SU-DHL-6 (cell line): ENCODE measurements around the gene NGB.

Source experiments
- H2AFZ ChIP-seq: fragments of 200-600 bp; sonication (generic); 2 replicates; pipeline ENCODE4 v1.6.1; 2014; ENCODE audit warnings: low read depth, mild to moderate bottlenecking, moderate library complexity, mixed read lengths, antibody characterized with exemption, low read length; ENCODE audit not compliant: severe bottlenecking
- H3F3A ChIP-seq: fragments of 200-600 bp; shearing (Covaris generic); 2 replicates; pipeline ENCODE4 v1.6.0; 2016; ENCODE audit warnings: antibody characterized with exemption, mild to moderate bottlenecking; ENCODE audit not compliant: insufficient read depth
- H3K27ac ChIP-seq: fragments of 200-600 bp; sonication (generic); 2 replicates; pipeline ENCODE4 v1.5.1; 2016; ENCODE audit warnings: low read depth, mild to moderate bottlenecking, low read length, moderate library complexity, mixed read lengths
- H3K27me3 ChIP-seq: fragments of 200-600 bp; sonication (generic), shearing (Covaris generic); 2 replicates; pipeline ENCODE4 v1.6.0; 2014; ENCODE audit warnings: mild to moderate bottlenecking, low read length
- H3K36me3 ChIP-seq: fragments of 200-600 bp; sonication (generic); 2 replicates; pipeline ENCODE4 v1.6.1; 2014; ENCODE audit warnings: mild to moderate bottlenecking, low read length, mixed read lengths
- H3K4me2 ChIP-seq: fragments of 300-600, 200-600 bp; shearing (Covaris generic), sonication (generic); 2 replicates; pipeline ENCODE4 v1.6.0; 2014; ENCODE audit warnings: low read length, low read depth, mild to moderate bottlenecking; ENCODE audit not compliant: poor library complexity, severe bottlenecking
- H3K4me3 ChIP-seq: fragments of 200-600 bp; sonication (generic); 2 replicates; pipeline ENCODE4 v1.5.1; 2014; ENCODE audit warnings: antibody characterized with exemption, low read length, mild to moderate bottlenecking, mixed read lengths; ENCODE audit not compliant: insufficient read depth, poor library complexity, severe bottlenecking
- H3K79me2 ChIP-seq: fragments of 200-600 bp; sonication (generic); 2 replicates; pipeline ENCODE4 v1.6.1; 2014; ENCODE audit warnings: mild to moderate bottlenecking, low read length, moderate library complexity; ENCODE audit not compliant: insufficient read depth
- H3K9ac ChIP-seq: fragments of 200-600 bp; sonication (generic); 2 replicates; pipeline ENCODE4 v1.7.0; 2014; ENCODE audit warnings: mild to moderate bottlenecking, low read length
- H3K9me2 ChIP-seq: fragments of 200-600 bp; sonication (generic); replicated peaks from 2 replicates; pipeline ENCODE4 v1.6.1; 2014; ENCODE audit warnings: low read length; ENCODE audit not compliant: insufficient read depth
- H3K9me3 ChIP-seq: fragments of 200-600 bp; sonication (generic); 2 replicates; pipeline ENCODE4 v1.6.1; 2014; ENCODE audit warnings: low read length, mixed read lengths; ENCODE audit not compliant: insufficient read depth
- H4K20me1 ChIP-seq: fragments of 200-600 bp; sonication (generic); 2 replicates; pipeline ENCODE4 v1.6.1; 2014; ENCODE audit warnings: low read depth, mild to moderate bottlenecking, antibody characterized with exemption, low read length, moderate library complexity, mixed read lengths
- CTCF ChIP-seq: fragments of 200-600 bp; sonication (generic); IDR thresholded peaks from one replicate; pipeline ENCODE4 v1.5.1; 2017; ENCODE audit warnings: antibody characterized with exemption, mild to moderate bottlenecking, low read length, moderate library complexity; ENCODE audit not compliant: insufficient read depth, poor library complexity, severe bottlenecking
- EZH2phosphoT487 ChIP-seq: fragments of 200-600 bp; sonication (generic), shearing (Covaris generic); conservative IDR thresholded peaks from 2 replicates; pipeline ENCODE4 v1.6.1; 2018; ENCODE audit warnings: mild to moderate bottlenecking, antibody characterized with exemption, low read length, moderate library complexity, mixed read lengths

Gene NGB

GRCh38 chr14:77260631-77261030 lies 10.4 kb downstream of the NGB start:
- Histone ChIP-seq H3K9me2 (no peaks in the 10 kb centered on the region), H3K36me3 (no peaks in the 10 kb centered on the region), H2AFZ (no peak overlapping the region), H3K9ac (no peak overlapping the region), H3K27me3 (no peaks in the 10 kb centered on the region), H3K79me2 (no peaks in the 10 kb centered on the region), H3K4me3 (no peak overlapping the region), H3K27ac (no peak overlapping the region), H4K20me1 (no peaks in the 10 kb centered on the region), H3K9me3 (no peaks in the 10 kb centered on the region), H3K4me2 (no peak overlapping the region), H3F3A (no peaks in the 10 kb centered on the region)
- no peak for TF ChIP-seq EZH2phosphoT487

GRCh38 chr14:77260199-77260598 lies 10.8 kb downstream of the NGB start:
- Histone ChIP-seq H3K36me3 (no peaks in the 10 kb centered on the region), H3K9ac (no peak overlapping the region), H3K4me3 (no peak overlapping the region), H3K79me2 (no peaks in the 10 kb centered on the region), H3K9me2 (no peaks in the 10 kb centered on the region), H3K9me3 (no peaks in the 10 kb centered on the region), H3F3A (no peaks in the 10 kb centered on the region), H3K27ac (no peak overlapping the region), H4K20me1 (no peaks in the 10 kb centered on the region), H3K4me2 (no peak overlapping the region), H3K27me3 (no peaks in the 10 kb centered on the region), H2AFZ (no peak overlapping the region)
- TF ChIP-seq CTCF: no peak
- no peak for TF ChIP-seq EZH2phosphoT487

GRCh38 chr14:77259025-77259715 lies 11.8 kb downstream of the NGB start:
- Histone ChIP-seq H3K9me3 (no peaks in the 10 kb centered on the region), H3K4me2 (no peak overlapping the region), H3F3A (no peaks in the 10 kb centered on the region), H3K36me3 (no peaks in the 10 kb centered on the region), H3K79me2 (no peaks in the 10 kb centered on the region), H3K4me3 (no peak overlapping the region), H3K9ac (no peak overlapping the region), H3K9me2 (no peaks in the 10 kb centered on the region), H2AFZ (no peak overlapping the region), H3K27ac (no peak overlapping the region), H4K20me1 (no peaks in the 10 kb centered on the region), H3K27me3 (no peaks in the 10 kb centered on the region)
- no peak for TF ChIP-seq CTCF
- no peak for TF ChIP-seq EZH2phosphoT487

GRCh38 chr14:77258566-77258965 lies 12.4 kb downstream of the NGB start:
- no peak for TF ChIP-seq CTCF
- Histone ChIP-seq H3K27ac (no peak overlapping the region), H3K36me3 (no peaks in the 10 kb centered on the region), H3K4me2 (no peak overlapping the region), H4K20me1 (no peaks in the 10 kb centered on the region), H3K79me2 (no peaks in the 10 kb centered on the region), H3K9ac (no peak overlapping the region), H3K9me2 (no peaks in the 10 kb centered on the region), H3K9me3 (no peaks in the 10 kb centered on the region), H3K4me3 (no peak overlapping the region), H3K27me3 (no peaks in the 10 kb centered on the region), H3F3A (no peaks in the 10 kb centered on the region), H2AFZ (no peak overlapping the region)
